Measurements from ENCODE around the gene VMA21.

Gene VMA21, protein sequence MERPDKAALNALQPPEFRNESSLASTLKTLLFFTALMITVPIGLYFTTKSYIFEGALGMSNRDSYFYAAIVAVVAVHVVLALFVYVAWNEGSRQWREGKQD

DNA sequence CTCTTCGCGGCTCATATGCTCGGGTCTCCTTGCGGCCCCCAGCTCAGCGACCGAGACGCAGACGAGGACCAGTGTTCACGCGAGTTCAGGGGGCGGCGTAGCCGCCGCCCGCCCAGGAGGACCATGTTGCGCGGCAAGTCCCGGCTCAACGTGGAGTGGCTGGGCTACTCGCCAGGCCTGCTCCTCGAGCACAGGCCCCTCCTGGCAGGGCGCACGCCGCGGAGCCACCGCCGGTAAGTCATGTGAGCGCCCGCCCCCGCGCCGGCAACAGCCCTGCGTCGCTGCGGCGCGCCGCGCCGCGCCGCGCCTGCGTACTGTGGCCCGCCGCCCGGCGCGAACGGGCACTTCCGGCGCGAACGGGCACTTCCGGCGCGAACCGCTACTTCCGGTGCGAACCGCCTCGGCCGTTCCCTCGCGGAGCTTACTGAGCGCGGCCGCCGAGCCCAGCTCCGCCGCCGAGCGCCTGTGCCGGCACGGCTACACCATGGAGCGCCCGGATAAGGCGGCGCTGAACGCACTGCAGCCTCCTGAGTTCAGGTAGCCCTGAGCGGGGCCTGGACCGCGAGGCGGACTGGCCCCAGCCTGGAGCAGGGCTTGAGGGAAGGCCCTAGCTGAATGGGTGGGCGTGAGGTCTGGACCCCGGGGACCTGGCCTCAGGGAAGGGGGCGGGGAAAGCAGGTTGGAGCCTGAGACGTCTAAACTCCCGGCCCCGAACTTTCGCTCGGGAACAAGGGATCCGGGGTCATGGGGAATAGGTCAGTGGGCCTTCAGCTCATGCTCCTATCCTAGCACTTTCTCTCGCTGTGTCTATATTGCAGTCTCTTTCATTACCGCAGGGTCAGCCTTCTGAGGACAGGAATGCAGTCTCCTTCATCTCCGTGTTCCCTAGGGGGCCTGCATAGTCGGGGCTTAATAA lies at the start of gene VMA21:
VMA21 (plus strand) TSS at position 382 of the 916 bp plus-strand sequence; CDS start at position 485, 103 bp downstream.
- DNase-seq (ENCODE audit: low read depth), result peak; percentile 14

DNA sequence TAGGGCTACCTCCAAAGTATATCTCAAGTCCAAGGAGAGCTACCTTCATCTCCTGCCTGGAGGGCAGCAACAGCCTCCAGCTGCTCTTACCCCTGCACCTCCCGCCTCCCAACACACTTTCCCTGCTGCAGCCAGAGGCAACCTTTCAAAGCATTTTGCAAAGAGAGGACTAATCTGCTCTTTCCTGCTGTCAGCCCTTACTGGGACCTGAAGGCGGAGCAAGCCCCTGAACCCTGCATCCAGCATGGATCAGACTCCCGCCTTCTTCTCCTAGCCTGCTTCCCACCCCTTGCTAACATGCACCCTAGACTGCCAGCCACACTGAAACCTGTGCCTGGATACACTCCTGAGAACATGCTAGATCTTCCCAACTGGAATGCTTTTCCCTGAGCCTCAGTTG lies 37.7 kb upstream of the VMA21 start:
- DNase-seq (ENCODE audit: low read depth), result no peak

DNA sequence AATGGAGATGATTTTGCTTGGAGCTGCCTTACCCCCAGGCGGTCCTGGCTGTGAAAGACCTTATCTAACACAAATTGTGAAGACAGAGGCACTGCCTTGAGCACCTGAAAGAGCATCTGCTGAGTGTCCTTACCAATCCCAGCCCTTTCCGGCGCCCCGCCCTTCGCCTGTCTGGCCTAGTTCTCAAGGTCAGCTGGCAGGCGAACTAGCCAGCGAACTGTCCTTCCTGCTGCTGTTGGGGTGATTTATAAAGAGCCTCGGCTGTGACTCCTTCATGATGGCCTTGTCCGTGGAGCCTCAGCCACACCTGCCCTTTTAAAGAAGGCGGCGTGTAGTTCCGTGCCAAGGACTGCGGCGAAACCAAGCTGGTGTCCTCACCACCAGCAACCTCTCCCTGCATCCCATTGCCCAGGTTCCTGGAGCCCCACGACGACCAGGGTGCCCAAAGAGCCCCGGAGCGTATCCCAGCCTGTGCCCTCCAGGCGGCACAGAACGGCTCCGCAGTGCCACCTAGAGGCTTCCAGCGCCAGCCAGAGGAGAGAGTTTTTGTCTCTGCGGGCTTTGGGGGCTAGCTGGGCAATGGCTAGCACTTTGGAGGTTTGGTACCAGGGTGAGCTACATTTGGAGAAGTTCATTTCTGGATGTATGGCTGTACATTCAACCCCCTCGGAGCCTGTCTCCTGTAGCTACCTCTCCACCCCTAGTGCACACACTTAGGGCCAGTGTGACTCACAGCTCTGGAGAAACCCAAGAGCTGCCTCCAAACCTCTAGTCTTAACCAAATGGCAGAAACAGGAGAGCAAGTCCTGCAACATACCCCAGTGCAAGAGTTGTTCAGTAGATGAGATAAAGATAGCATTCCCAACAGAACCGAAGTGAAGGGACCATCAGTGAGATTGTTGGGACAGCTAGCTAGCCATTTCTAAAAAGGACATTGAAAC lies 36.8 kb upstream of the VMA21 start:
- no peak for DNase-seq (ENCODE audit: low read depth)

DNA sequence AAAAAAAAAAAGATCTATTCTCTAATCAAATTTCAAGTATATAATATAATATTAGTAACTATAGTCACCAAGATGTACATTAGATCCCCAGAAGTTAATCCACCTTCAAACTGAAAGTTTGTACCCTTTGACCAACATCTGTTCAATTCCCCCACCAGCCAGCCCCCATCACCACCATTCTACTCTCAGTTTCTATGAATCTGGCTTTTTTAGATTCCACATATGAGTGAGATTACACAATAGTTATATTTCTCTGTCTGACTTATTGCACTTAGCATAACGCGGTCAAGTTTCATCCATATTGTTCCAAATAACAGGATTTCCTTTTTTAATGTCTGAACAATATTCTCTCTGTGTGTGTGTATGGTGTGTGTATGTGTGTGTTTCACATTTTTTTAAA lies 33.7 kb upstream of the VMA21 start:
- no peak for DNase-seq (ENCODE audit: low read depth)

DNA sequence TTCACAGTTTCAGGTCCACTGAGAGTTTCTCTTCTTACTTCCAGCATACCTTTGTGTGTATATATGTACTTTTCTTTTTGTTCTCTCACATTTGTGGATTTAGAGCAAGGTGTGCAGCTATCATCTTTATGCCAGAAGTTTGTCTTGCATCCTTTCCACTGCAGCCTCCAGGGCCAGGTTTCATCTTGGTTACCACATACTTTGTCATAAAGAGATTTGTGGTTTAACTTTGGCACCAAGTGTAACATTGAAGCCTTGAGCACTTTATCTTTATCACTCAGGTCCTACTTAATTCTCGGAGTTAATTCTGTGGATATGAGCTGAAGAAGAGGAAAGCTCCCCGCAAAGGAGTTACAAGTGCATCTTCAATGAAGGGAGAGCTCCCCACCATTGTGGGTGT lies 31.4 kb upstream of the VMA21 start:
- DNase-seq (ENCODE audit: low read depth), result no peak

DNA sequence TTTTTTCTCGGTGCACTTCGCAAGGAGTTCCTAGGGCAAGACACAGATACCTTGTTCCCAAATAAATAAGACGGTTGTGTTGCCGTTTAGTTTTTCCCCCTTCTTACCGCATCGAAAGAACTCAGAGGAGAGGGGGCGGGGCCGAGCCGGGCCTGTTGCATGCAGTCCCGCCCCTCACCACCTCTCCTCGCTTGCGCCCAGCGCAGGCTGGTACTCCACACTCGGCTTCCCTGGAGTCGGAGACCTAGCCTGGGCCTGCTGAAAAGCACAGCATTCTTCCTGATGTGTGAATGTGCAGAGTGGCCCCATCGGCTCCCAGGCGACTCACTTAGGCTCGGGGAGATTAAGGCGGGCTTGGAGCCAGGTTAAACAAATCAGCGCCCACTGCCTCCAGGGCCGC lies 26.1 kb upstream of the VMA21 start:
- DNase-seq (ENCODE audit: low read depth), result no peak

DNA sequence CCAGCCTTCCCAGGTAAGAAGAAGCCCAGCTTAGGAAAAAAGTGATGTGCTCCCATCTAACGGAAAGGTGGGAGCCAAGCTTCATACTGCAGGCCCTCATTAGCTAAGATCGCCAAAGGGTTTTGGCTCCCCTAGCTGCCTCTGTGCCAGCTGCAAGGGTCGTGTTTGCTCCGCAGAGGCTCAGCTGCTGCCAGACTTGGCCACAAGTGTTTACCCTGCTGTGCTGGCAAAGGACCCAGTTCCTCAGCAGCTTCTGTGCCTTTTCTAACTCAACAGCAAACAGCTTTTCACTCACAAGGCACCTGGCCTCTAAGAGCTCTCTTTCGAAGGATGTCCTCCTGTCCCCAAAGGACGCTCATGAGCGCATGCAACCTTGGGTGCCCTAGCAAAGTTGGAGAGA lies 12.2 kb upstream of the VMA21 start:
- no peak for DNase-seq (ENCODE audit: low read depth)

DNA sequence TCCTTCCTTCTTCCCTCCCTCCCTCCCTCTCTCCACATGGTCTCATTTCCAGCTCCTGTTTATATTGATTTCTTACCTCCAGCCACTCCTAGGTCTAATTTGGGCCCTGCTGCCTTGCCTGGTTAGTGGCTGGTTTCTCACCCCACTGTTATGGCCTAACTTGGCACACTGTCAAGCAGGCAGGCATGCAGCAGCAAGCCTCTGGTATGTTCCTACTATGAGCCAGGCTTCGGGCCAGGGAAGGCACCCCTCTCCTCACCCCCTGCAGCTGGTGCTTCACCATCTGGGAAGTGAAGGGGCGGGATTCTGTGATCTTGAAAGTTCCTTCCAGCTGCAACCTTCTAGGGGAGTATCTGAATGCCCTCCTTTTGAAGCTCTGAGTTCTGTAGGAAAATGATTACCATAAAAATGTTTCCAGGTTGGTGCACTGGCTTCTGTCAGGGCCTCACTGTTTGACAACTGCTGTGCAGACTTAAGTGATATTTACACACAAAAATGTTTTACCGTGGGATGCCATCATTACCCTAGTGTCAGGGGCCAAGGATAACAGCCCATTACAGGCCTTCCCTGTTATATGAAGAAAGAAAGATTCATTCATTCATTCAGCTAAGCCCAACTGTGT lies 10.1 kb upstream of the VMA21 start:
- DNase-seq (ENCODE audit: low read depth), result no peak

DNA sequence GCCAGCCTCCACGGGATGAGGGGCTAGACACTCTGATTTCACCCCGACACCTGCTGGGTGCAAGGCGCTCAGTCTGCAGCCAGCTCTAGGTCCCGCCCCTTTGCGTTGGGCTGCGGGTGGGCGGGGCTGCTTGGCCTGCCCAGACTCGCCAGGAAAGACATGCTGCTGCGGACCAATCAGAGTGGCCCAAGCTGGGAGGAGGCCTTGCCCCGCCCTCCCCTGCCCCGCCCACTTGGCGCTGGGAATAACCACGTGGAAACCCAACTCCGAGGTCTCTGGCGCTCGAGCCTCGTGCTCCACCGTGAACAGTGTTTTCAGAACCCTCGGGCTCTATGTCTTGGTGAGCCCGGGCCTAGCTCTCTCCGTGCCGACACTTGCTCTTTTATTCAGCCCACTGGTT lies 5.3 kb upstream of the VMA21 start:
- DNase-seq (ENCODE audit: low read depth), result no peak

DNA sequence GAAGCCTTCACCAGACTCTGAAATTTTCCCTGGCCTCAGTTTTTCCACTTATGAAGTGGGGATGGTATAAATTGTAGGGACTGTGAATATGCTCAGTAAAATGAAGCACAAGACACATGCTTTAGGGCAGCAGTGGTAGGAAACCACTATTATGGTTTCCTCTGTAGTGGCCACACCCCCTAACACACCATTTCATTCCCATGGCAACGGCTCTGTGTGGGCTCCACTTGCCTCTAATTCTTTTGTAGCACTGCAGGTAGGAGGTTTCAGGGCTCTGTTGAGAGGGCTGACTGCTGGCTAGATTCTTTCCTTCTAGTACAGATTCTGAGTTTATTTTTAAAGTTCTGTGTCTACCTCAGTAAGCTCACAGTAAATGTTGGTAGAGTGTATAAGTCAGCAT lies 3.5 kb upstream of the VMA21 start:
- no peak for DNase-seq (ENCODE audit: low read depth)

DNA sequence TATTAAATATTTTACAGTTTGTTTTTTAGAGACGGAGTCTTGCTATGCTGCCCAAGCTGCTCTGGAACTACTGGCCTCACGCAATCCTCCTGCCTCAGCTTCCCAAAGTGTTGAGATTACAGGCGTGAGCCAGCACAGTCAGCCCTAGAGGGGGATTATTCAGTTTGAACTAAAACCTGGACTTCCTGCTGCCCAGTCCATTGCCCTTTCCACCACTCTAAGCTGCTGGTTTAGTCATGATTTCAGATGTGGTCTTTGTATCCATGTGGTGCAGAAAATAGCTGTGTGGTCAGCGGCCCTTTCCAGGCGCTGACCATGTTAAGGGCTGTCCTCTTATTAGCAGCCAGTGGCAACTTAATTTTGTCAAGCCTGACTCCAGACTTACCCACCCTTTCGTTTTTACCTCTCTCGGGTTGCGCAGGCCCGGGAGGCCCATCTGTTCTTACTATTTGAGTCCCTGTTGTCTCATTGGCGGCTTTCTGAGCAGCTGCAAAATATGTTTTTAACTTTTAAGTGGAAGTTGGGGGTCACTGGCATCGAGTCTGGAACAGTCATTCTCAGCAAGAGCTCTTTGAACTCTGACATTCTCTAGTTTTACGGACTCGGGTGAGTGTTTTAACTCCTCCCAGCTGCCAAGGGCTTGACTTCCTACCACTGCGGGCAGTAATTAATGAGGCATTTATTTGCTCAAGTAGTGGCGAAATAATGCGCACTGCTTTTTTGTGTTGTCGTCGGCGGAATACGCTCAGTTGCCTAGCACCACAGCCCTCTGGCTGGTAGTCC lies 773 bp upstream of the VMA21 start:
- peak; percentile 13 for DNase-seq (ENCODE audit: low read depth)

DNA sequence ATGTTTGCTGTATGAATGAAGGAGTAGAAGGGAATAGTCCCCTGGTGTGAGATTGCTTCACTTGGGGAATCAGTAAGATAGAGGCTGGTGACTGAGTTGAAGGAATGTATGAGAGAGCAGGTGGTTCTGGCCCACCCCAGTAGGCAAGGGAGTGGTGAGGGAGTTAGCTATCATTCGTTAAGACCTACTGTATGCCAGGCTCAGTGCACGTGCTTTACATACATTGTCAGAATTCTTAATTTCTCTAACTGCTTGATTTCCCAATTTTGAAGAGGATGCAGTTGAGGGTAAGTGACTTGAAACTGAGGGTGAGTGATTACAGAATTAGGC lies 700 bp downstream of the VMA21 start:
- DNase-seq (ENCODE audit: low read depth), result no peak

DNA sequence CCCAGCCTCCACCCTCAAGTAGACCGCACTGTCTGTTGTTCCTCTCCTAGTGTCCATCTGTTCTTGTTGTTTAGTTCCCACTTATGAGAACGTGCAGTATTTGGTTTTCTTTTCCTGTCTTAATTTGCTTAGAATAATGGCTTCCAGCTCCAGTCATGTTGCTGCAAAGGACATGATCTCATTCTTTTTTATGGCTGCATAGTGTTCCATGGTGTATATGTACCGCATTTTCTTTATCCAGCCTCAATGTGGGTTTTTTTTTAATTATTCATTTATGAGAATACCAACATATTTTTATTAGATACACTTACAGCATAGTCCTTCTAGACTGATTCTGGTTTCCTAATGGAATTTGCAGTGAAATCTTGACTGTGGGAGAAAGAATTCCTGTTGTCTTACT lies 1.3 kb downstream of the VMA21 start:
- DNase-seq (ENCODE audit: low read depth), result no peak

DNA sequence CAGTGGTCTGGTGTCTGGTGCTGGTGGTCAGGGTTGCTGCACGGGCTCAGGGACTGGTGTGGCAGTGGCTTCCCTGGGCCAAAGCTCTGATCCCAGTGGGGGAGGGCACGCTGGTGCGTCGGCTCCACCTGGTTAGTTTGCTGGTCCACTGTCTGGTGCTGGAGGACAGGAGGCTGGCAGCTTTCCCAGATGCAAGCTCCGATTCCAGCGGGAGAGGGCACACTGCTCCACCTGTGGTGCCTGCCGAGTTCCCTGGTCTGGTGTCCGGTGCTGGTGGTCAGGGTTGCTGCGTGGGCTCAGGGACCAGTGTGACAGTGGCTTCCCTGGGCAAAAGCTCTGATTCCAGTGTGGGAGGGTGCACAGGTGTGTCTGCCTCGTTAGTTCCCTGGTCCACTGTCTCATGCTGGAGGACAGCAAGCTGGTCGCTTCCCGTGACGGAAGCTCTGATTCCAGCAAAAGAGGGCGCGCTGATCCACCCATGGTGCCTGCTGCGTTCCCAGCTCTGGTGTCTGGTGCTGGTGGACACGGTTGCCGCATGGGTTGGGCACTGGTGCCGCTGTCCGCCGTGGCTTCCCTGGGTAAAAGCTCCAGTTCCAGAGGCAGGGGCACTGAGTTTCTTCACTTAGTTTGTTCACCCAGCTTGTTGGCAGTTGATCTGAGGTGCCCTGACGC lies 5.8 kb downstream of the VMA21 start:
- DNase-seq (ENCODE audit: low read depth), result no peak

DNA sequence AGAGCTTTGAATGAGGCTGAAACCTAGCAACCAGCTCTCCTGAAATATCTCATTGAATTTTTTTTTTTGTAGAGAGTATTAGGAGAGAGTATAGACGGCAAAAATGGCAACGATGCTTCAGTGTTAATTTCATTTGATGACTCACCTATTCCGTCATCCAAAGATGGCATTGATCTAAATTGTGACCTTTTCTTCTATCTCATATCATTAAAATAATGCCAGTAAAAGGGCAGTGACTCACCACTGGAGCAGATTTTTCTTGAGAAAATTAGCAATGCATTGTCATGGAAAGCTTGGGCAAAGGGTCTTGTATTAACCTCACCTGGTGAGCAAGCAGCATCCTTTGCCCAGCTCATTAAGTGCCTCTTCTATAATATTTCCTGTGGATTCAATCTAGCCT lies 19.6 kb downstream of the VMA21 start:
- no peak for DNase-seq (ENCODE audit: low read depth)

DNA sequence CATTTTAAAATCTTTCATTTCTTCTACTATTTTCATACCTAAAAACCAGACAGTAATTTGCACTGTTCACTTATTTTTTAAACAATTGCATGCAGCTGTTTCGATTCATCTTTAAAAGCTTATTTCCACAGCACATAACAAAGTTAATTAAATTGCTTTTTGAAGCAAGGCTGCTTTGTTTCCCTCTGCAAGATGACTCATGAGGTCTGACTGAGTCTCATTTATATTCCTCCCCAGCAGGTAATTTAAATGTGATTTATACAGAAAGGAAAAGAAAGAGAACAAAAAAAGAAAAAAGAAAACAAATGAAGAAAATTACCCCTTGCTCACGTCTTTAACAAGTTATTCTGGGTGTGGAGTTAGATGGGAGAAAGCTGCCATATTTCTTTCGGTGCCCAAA lies 22.8 kb downstream of the VMA21 start:
- DNase-seq (ENCODE audit: low read depth), result no peak

DNA sequence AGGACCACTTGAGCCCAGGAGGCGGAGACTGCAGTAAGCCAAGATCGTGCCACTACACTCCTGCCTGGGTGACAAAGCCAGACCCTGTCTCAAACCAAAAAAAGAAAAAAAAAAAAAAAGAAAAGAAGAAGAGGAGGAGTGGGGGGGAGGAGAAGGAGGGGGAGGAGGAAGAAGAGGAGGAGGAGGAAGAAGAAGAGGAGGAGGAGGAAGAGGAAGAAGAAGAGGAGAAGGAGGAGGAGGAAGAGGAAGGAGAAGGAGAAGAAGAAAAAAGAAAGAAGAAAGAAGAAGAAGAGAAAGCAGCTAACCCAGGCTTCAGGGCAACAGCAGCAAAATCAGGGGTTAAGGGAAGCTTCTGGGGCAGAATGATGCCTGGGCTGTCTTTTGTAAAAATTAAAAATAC lies 27.5 kb downstream of the VMA21 start:
- DNase-seq (ENCODE audit: low read depth), result no peak

DNA sequence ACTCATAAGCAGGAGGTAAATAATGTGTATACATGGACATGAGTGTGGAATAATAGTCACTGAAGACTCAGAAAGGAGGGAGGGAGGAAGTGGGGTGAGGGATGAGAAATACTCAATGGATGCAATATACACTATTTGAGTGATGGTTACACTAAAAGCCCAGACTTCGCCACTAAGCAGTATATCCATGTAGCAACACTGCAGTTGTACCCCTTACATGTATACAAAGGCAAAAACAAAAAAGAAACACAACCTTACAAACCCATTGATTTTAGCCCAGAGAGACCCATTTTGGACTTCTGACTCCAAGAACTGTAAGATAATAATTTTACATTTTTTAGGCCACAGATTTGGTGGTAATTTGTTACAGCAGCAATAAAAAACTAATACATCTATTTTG lies 51.5 kb downstream of the VMA21 start:
- DNase-seq (ENCODE audit: low read depth), result no peak

DNA sequence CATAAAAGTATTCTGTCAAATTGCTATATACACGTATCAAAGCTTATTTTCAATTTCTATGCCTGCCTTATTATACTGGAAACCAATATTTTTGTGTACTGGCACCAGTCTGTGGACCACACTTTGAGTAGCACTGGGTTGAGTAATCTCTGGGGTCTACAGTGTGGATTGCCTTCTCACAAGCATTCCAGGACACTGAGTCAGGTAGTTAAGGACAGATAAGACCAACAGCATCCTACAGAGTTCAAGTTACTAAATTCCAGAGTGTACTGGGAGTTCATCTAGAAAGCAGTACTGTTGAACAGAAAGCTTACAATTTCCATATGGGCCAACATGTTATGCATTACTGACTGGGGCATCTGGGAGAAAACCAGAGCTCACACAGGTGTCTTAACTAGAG lies 61.8 kb downstream of the VMA21 start:
- DNase-seq (ENCODE audit: low read depth), result peak; percentile 42

Data from non-pigmented ciliary epithelial cell (primary cell).